A673 (cell line): ENCODE measurements around the gene CHCHD6. TPM values are rescaled to one million over a fixed set of nuclear protein-coding genes. Genes with fewer than 3 reads are reported as not detected.

ENCODE experiments used
- BruUV-seq: library from RNA; stranded (reverse); fragments of 400-500 nt; replicated peaks from 2 replicates; lab custom pipeline; 2021; lab: Mats Ljungman, UMichigan
- CTCF ChIA-PET: fragments of 300-600 bp; sonication (Branson Sonifier 250); formaldehyde crosslinking; loops from one replicate; lab custom pipeline; 2022; ENCODE audit warnings: antibody characterized with exemption; lab: Charles Lee
- POLR2A ChIA-PET: fragments of 300-600 bp; sonication (Branson Sonifier 250); formaldehyde crosslinking; loops from one replicate; lab custom pipeline; 2022; ENCODE audit warnings: antibody characterized with exemption; ENCODE audit not compliant: low non-redundant PET; lab: Charles Lee
- DNase-seq: peaks from one replicate; pipeline ENCODE4 v3.0.0-alpha.2; 2015; ENCODE audit warnings: low spot score
- H3K27ac ChIP-seq: fragments of 200-600 bp; sonication (generic); 2 replicates; pipeline ENCODE4 v1.5.1; 2016; ENCODE audit warnings: mixed run types, low read depth, mild to moderate bottlenecking, mixed read lengths, antibody characterized with exemption, low read length; ENCODE audit not compliant: poor library complexity, severe bottlenecking
- H3K27me3 ChIP-seq: fragments of 200-600 bp; sonication (generic); replicated peaks from 2 replicates; pipeline ENCODE4 v1.6.1; 2017; ENCODE audit warnings: mixed run types, low read depth, mild to moderate bottlenecking, mixed read lengths, antibody characterized with exemption, low read length; ENCODE audit not compliant: insufficient read depth, poor library complexity
- H3K36me3 ChIP-seq: fragments of 200-600 bp; sonication (generic); 2 replicates; pipeline ENCODE4 v1.6.1; 2016; ENCODE audit warnings: mixed run types, mild to moderate bottlenecking, mixed read lengths, antibody characterized with exemption, low read length; ENCODE audit not compliant: insufficient read depth, poor library complexity, severe bottlenecking
- H3K4me1 ChIP-seq: fragments of 200-600 bp; sonication (generic); 2 replicates; pipeline ENCODE4 v1.6.1; 2017; ENCODE audit warnings: mixed run types, mild to moderate bottlenecking, mixed read lengths, antibody characterized with exemption, low read length; ENCODE audit not compliant: insufficient read depth, poor library complexity, severe bottlenecking
- H3K4me3 ChIP-seq: fragments of 200-600 bp; sonication (generic); 2 replicates; pipeline ENCODE4 v1.5.1; 2016; ENCODE audit warnings: low read depth, mixed run types, mild to moderate bottlenecking, mixed read lengths, low read length; ENCODE audit not compliant: poor library complexity, severe bottlenecking
- H3K9me3 ChIP-seq: fragments of 200-600 bp; sonication (generic); 2 replicates; pipeline ENCODE4 v1.6.1; 2016; ENCODE audit warnings: mixed run types, low read depth, mild to moderate bottlenecking, mixed read lengths, antibody characterized with exemption, low read length; ENCODE audit not compliant: poor library complexity, severe bottlenecking
- CTCF ChIP-seq: fragments of 300-800, 200-600 bp; sonication (generic); conservative IDR thresholded peaks from 2 replicates; pipeline ENCODE4 v1.5.1; 2017; ENCODE audit warnings: low read depth, mild to moderate bottlenecking, antibody characterized with exemption, low read length, moderate library complexity, mixed read lengths
- EZH2 ChIP-seq: fragments of 200-600 bp; sonication (generic); IDR thresholded peaks from 2 replicates; pipeline ENCODE4 v1.6.1; 2017; ENCODE audit warnings: borderline replicate concordance, low read depth, mild to moderate bottlenecking, mixed read lengths, antibody characterized with exemption, low read length; ENCODE audit not compliant: poor library complexity, severe bottlenecking
- intact Hi-C: fragments of 100-400 bp; cut with micrococcal nuclease; formaldehyde crosslinking; loops from one replicate; pipeline ENCODE4 v1.10.0; 2022; ENCODE audit not compliant: unreplicated experiment
- total RNA-seq: library from RNA; stranded (reverse); gene quantifications from 2 replicates; pipeline ENCODE4 v1.2.3, GENCODE V29; 2021

Gene CHCHD6
- total RNA-seq, 1 experiment from 2014 or later, result 23.3 TPM

GRCh38 chr3:126765187-126766069 is 61.4 kb downstream of the CHCHD6 start:
- intact Hi-C loops, result no loop called here
- H3K36me3 ChIP-seq, result no peaks in the 10 kb centered on the region
- POLR2A ChIA-PET, result no interaction called here
- H3K4me3 ChIP-seq, result no peak overlapping the region
- no peaks in the 10 kb centered on the region for H3K9me3 ChIP-seq
- BruUV-seq, result no TSS peak
- TF ChIP-seq CTCF (no peak), EZH2 (no peak)
- CTCF ChIA-PET, result no interaction called here
- no peaks in the 10 kb centered on the region for H3K4me1 ChIP-seq
- H3K27ac ChIP-seq, result no peak overlapping the region
- DNase-seq, result no peak
- no peaks in the 10 kb centered on the region for H3K27me3 ChIP-seq

GRCh38 chr3:126766653-126767052 is 62.6 kb downstream of the CHCHD6 start:
- CTCF ChIA-PET, result no interaction called here
- H3K4me3 ChIP-seq, result no peak overlapping the region
- TF ChIP-seq CTCF (no peak), EZH2 (no peak)

GRCh38 chr3:126768903-126769302 is 64.9 kb downstream of the CHCHD6 start:
- DNase-seq, result no peak
- intact Hi-C loops, result no loop called here
- H3K4me3 ChIP-seq, result no peak overlapping the region
- no peaks in the 10 kb centered on the region for H3K27me3 ChIP-seq
- BruUV-seq, result no TSS peak
- no peaks in the 10 kb centered on the region for H3K4me1 ChIP-seq
- ChIA-PET CTCF (no interaction called here), POLR2A (no interaction called here)
- TF ChIP-seq CTCF, result no peak
- no peak for TF ChIP-seq EZH2
- H3K36me3 ChIP-seq, result no peaks in the 10 kb centered on the region
- H3K9me3 ChIP-seq, result no peaks in the 10 kb centered on the region
- no peak overlapping the region for H3K27ac ChIP-seq

More at GRCh38 chr3:126766653-126767052, 62.6 kb downstream of the CHCHD6 start:
- Histone ChIP-seq H3K36me3 (no peaks in the 10 kb centered on the region), H3K4me1 (no peaks in the 10 kb centered on the region), H3K27ac (no peak overlapping the region), H3K27me3 (no peaks in the 10 kb centered on the region), H3K9me3 (no peaks in the 10 kb centered on the region)
- BruUV-seq, result no TSS peak
- no peak for DNase-seq
- intact Hi-C loops, result no loop called here
- POLR2A ChIA-PET, result no interaction called here
